GM12872 (cell line): ENCODE measurements around the gene LARGE1.

Experiments
- TF ChIP-seq, protein P1 (sequence below): IDR thresholded peaks from 3 replicates; pipeline ENCODE4 v1.5.1; 2011; ENCODE audit warnings: low read depth, mild to moderate bottlenecking, low read length, moderate library complexity; ENCODE audit not compliant: insufficient read depth

The LARGE1 gene

DNA sequence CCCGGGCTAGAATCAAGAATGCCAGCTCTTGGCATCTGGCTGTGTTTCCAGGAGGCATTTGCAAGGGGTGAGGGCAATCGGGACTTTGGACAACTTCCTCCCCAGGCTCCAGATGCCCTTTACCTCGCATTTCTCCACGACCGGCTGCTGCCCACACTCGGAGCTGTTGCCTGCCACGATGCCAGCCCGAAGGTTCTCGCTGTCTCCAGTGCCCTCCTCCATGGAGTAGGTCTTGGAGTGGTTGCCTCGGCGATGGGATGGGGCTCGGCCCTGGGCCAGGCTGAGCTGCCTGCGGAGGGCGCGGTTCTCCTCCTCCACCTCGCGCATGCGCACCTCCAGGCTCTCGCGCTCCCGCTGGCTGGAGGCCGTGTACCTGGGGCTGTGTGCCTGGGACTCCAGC lies 270.0 kb downstream of the LARGE1 start:
- TF ChIP-seq, protein P1, sequence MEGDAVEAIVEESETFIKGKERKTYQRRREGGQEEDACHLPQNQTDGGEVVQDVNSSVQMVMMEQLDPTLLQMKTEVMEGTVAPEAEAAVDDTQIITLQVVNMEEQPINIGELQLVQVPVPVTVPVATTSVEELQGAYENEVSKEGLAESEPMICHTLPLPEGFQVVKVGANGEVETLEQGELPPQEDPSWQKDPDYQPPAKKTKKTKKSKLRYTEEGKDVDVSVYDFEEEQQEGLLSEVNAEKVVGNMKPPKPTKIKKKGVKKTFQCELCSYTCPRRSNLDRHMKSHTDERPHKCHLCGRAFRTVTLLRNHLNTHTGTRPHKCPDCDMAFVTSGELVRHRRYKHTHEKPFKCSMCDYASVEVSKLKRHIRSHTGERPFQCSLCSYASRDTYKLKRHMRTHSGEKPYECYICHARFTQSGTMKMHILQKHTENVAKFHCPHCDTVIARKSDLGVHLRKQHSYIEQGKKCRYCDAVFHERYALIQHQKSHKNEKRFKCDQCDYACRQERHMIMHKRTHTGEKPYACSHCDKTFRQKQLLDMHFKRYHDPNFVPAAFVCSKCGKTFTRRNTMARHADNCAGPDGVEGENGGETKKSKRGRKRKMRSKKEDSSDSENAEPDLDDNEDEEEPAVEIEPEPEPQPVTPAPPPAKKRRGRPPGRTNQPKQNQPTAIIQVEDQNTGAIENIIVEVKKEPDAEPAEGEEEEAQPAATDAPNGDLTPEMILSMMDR, result no peak

DNA sequence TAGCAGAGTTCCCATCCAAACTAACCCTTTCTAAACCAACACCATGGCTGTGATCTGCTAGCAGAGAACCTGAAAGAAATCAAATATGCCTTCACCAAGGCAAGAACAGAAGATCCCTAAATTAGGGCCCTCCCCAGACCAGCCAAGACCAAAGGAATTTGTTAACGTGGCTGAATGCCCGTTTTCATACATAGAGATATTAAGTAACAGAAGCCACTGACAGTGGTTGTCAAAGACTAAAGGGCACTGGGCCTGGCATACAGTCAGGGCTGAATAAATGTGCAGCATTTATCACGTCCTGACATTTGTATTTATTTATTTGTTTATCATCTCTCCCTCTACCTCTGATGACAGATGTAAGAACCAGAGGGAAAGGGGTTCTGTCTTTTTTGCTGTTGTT lies 271.8 kb downstream of the LARGE1 start:
- TF ChIP-seq, protein P1, result no peak

DNA sequence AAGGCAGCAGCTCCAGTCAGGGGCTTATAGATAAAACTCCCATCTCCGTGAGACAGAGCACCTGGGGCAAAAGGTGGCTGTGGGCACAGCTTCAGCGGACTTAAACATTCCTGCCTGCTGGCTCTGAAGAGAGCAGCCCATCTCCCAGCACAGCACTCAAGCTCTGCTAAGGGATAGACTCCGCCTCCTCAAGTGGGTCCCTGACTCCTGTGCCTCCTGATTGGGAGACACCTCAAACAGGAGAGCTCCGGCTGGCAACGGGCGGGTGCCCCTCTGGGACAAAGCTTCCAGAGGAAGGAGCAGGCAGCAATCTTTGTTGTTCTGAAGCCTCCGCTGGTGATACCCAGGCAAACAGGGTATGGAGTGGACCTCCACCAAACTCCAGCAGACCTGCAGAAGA lies 279.4 kb downstream of the LARGE1 start:
- TF ChIP-seq, protein P1, result no peak

DNA sequence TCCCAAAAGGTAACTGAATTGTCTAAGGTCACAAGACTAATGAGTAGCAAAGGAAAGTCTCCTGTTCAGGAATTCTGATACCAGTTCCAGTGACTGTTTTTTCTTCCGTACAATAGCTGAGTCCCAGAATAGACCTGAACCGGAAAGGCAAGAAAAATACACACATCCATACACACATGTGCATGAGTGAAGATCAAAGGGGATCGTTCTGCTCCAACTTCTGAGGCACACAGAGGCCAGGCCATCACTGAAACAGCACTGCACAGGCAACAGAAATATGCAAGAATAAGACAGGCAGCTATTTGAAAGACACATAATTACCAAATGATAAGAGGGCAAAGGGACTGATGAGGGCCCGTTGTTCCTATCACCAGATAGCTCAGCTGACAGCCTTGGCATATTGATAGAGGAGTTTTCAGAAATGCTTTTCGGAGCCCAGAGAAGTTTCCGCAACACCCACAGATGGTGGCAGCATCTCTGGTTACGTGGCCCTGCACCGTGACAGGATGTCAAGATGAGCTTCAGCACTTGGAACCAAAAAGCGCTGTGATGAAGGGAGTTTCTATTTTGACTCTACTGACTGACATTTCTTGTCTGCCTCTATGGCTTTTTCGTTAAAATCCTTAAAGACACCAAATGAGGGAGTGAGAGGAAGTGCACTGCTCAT lies 280.6 kb downstream of the LARGE1 start:
- TF ChIP-seq, protein P1, result no peak

DNA sequence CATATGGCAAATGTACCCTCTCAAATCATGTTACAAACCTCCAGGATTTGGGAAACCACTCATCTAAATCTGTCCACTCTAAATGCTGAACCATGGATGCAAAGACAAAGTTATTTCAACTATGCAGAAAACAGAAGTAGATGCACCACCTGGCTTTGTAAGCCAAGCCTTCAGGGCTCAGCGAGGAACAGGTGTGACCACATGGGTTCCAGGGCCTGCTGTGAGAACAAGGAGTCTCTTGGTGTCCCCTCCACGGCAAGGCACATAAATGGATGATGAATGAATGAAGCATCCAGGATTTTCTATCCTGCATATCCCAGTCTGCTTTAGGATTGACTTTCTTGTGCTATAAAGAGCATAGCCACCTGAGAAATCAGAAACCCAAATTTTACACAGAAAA lies 284.5 kb downstream of the LARGE1 start:
- TF ChIP-seq, protein P1, result no peak

DNA sequence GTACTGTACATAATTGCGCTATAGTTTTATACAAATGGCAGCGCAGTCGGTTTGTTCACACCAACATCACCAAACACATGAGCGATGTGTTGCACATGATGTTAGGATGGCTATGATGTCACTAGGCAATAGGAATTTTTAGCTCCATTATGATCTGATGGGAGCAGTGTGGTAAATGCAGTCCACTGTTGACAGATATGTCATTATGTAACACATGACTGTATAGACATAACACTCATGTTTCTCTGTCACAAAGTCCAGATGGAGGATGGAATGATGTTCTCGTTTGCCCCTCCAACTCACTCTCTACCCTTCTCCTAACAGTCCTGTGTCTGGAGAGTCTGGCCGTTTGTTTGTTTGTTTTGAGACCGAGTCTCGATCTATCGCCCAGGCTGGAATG lies 288.5 kb downstream of the LARGE1 start:
- TF ChIP-seq, protein P1, result no peak

DNA sequence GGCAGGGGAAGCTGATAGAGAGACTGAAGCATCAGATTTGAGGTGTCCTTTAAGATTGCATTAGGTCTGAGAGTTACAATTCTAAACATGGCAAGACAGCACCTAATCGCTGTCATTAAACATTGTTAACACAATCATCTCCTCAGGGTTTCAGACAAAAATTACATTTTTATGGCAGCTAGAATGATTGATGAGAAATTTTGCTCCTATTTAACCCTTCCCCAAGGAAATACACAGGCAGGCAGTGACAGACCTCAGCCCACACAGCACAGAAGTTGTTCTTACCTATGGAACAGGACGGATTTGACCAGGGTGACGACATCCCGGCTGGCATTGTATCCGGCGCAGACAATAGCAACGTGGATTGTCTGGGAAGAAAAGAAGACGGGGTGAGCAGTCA lies 294.3 kb downstream of the LARGE1 start:
- TF ChIP-seq, protein P1, result no peak
